ENCODE measurements around the gene CHCHD5.

CHCHD5 gene

DNA sequence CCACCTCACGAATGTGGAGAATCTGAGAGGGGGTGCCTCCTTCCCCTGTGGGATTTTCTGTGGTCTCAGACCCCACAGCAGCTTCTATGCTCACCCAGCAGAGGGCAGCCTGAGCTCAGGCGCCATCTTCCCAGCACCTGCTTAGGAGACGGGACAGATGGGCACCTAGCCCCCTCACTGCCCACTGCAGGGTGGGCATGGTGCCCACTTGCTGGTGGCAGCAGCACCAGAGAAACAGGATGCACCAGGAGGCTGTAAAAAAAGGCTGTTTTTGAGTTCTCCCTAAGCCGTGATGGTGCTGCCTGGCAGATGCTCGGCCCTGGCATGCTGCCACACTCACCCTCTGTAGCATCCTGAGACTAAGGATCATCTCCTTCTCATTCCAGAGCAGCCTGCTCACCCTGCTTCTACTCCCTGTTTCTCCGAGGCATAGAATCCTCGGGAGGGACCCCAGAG is 42.2 kb downstream of the CHCHD5 start:
- DNase-seq = peak; percentile 63 to 76

DNA sequence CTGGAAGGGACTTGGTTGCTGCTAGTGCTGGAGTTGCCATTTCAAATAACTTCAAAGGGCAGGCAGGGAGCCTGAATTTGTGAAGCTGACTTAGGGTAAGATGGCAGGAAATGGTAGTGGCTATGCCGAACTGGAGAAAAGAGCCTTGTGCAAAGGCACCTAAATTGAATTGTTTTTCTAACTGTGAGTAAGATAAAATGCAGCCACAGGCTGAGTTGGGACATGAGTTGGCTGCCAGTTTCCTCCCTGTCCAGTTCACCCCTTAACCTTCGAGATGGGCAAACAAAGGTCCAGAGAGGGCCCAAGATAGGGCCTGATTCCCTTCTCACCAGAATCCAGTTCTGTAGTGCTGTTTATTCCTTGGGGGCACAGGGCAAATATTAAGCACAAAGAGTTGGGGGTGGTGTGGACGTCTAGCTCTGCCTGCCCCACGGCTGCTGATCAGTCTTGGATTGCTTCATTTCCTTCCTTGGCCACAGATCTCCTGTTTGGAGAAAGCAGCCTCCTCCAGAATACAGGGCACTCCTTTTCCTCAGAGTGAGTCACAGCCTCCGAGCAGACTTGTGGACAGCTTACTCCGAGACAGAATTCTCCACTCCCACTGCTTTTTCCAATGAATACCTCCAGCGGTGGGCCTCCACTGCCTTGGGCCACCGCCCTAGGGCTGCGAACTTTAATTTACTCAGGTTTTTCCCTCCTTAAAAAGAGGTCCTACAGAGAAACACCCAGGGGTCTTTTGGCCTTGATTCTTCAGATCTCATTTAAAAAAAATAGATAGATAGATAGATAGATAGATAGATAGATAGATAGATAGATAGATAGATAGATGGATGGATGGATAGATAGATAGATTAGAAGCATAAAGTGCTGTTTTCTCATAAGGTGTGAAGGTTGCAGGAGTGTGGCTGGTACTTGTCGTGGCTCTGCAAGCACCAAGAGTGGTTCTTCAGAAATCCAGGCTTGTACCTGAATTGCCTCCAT is 42.9 kb downstream of the CHCHD5 start:
- DNase-seq = no peak

DNA sequence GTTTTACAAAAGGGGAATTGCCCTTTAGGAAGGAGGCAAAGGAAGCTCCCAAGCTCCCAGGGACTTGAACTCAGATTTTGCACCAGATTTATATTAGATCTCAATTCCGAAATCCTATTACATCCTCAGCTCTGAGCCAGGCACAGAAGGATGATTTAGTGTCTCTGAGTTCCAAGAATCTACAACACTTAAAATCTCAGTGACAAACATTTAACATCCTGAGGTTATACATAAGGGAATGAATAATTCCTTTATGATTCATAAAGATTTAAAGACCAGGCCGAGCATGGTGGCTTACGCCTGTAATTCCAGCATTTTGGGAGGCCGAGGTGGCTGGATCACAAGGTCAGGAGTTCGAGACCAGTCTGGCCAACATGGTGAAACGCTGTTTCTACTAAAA is 44.8 kb downstream of the CHCHD5 start:
- DNase-seq = no peak

DNA sequence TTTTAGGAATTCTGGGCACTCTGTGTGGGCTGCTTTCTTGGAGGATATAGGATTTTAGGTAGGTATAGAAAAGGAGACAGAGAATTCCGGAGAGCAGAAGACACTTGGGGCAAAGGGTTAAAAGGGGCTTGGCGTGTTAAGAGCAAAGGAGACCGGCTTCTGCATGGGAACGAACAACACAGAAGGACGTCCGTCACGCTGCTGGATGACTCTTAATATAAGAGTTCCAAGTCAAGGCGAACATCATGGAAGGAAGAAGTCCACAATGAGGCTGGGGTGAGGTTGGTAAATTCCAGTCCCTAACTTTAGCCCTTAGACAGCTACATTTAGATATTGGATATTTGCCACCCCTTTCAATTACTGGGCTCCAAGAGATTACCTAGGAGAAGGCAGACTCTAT is 45.4 kb downstream of the CHCHD5 start:
- DNase-seq = no peak

DNA sequence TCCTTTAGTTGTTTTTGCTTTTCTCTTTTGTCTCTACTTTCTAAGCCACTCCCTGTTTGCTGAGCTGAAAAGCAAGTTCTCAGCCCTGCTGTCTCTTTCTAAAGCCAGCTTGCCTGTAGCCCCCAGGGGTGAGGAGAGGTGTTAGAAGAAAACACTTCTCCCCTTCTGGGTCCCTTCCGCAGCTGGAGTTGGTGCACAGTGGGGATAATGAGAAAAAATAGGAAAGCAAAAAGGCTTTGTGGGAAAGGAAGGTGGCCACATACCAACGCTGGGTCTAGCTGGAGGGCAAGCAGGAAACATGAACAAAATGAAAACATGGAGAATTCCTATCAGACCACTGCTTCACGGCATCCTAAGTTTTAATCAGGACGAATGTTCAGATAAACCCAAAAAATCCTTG is 45.9 kb downstream of the CHCHD5 start:
- DNase-seq = no peak

DNA sequence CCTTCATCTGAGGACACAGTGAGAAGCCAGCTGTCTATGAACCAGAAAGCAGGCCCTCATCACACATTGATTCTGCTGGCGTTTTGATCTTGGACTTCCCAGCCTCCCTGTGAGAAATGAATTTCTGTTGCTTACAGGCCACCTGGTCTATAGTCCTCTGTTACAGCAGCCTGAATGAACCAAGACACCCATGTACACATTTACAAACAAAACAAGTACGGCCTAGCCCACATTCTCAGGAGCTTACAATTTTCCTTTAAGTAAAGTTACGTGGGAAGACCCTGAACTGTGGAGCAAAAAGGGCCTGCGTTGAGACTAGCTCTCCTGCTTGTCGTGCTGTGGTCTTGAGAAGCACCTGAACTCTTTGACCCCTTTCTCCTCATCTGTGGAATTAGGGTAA is 49.3 kb downstream of the CHCHD5 start:
- DNase-seq = no peak

DNA sequence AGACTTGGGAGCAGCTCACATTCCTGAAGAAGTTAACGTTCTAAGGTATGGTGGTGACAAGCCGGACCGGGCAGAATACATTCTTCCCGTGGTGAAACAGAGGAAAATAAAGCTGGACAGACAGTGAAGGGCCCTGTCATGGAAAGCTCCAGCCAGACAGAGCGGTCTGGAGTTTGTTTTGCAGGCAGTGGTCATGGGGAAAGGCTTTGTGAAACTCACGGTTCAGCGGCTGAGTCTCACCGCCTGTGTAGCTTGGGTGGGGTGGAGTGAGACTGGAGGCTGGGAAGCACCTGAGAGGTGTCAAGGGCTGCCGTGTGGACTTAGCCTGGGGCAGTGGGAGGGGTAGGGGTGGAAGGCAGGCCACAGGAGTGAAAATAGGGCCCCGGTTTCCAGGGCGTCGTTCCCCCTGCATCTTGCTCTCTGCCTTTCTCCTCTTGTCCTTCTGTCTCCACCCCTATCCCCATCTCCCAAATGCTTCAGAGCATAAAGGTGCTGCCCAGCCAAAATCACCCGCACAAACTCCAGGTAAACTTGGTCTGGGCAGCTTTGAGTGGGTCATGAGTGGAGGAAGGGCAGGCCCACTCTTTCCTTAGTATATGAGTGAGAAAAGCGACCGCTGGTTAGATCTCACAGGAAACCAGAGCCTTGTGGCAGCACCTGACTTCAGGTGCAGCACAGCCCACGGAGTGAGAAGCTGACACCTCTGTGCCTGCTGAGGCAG is 49.9 kb downstream of the CHCHD5 start:
- no peak for DNase-seq

DNA sequence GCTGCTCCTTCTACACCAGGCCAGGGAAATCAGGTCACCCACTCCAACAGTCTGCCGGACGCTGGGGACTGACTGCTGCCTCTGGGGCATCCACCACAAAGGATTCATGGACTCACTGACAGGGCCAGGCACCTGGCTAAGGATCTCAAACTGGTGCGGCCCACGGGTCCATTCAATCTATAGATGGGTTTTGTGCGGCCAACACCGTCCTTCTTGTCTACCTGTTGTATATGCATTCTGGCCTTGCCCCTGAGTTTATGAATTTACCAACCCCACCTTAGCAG is 50.4 kb downstream of the CHCHD5 start:
- DNase-seq = no peak

DNA sequence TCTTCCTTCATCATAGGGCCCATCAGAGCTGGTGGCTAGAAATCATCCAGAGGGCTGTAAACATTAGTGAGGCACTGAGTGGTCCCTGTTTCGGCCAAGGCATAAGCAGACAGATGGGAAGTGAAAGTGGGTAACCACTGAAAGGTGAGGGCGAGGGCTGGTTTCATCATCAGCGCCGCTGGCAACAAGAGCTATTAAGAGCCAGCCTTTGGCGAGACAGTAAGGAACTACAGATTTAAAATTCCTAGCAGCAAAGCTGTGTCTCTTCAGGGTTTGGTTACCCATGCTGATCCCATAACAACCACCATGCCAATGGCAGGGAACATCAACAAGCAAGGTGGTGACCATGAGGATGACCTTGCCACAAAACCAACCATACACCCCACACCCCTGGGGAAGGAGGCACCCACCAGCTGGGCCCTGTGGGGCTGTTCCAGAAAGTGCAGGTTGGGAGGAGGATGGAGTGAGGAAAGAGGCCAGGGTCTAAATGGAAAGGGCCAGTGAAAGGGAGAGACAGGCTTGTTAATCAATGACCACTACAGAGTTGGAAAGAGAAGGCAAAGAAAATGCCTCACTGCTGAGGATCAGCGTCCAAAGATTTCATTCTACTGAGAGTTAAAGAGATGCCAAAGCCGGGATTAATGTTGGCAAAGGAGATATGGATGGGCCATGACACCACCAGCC is 52.3 kb downstream of the CHCHD5 start:
- DNase-seq = no peak

DNA sequence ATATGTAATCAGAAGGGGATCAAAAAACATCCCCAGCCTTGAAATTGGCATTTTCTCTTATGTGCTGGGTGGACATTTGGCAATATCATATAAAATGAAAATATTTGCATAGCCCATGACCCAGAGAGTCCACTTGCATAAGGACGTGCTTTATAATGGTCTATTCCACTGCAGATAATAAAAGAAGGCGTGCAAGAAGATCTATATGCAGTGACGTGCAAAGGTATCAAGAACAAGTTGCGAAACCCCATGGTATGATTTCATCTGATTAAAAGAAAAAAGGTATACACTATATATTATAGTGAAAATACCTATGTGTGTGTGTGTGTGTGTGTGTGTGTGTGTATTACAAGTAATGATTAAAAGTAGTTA is 52.9 kb downstream of the CHCHD5 start:
- no peak for DNase-seq

All from NCI-H2081 (cell line).